Measurements from ENCODE around the gene AP1G2.

DNA sequence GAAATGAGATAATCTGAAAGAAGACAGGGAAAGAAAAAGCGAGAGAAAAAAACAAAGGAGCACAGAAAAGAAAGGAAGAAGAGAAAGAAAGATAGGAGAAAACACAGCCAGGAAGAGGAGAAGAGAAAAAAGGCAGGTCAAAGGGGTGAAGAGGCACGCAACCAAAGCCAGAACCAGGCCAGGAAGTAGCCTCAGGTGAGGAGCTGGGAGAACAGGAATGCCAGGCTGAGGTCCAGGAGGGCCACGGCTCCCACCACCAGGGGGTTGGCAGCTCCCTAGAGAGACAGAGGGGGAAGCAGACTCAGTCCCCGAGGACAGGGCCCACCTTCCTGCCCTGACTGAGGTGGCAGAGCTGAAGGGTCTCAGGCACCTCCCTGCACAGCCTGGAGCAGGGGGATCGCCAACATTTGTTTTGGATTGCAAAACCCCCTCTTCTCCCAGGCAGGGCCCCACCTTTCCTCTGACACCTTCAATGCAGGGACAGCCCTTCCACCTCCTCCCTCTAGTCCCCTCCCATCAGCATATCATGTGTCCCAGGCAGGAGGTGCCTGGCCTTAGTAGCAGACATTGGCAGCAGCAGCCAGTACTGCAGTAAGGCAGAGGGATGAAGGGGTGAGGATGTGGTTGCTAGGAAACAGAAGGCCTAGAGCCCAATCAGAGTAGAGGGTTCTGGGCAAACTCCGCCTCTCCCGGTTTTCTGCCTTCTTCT is 2.0 kb upstream of the AP1G2 start:
- no peak for TF ChIP-seq CHD2 (IDR thresholded peaks at IDR 0.05; ENCODE audit: low read length, partially characterized antibody)
- TF ChIP-seq, protein P1, sequence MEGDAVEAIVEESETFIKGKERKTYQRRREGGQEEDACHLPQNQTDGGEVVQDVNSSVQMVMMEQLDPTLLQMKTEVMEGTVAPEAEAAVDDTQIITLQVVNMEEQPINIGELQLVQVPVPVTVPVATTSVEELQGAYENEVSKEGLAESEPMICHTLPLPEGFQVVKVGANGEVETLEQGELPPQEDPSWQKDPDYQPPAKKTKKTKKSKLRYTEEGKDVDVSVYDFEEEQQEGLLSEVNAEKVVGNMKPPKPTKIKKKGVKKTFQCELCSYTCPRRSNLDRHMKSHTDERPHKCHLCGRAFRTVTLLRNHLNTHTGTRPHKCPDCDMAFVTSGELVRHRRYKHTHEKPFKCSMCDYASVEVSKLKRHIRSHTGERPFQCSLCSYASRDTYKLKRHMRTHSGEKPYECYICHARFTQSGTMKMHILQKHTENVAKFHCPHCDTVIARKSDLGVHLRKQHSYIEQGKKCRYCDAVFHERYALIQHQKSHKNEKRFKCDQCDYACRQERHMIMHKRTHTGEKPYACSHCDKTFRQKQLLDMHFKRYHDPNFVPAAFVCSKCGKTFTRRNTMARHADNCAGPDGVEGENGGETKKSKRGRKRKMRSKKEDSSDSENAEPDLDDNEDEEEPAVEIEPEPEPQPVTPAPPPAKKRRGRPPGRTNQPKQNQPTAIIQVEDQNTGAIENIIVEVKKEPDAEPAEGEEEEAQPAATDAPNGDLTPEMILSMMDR (IDR thresholded peaks at IDR 0.05), result no peak
- TF ChIP-seq POLR2A (IDR thresholded peaks at IDR 0.05; ENCODE audit: low read length), result no peak
- no peak for TF ChIP-seq RCOR1 (IDR thresholded peaks at IDR 0.05; ENCODE audit: low read depth, low read length)
- TF ChIP-seq RFX5 (IDR thresholded peaks at IDR 0.05), result no peak
- no peak for TF ChIP-seq CBX2 (IDR thresholded peaks at IDR 0.05; ENCODE audit: borderline replicate concordance, low read depth)
- TF ChIP-seq BHLHE40 (IDR thresholded peaks at IDR 0.05; ENCODE audit: low read depth, low read length), result no peak
- TF ChIP-seq, protein P2, sequence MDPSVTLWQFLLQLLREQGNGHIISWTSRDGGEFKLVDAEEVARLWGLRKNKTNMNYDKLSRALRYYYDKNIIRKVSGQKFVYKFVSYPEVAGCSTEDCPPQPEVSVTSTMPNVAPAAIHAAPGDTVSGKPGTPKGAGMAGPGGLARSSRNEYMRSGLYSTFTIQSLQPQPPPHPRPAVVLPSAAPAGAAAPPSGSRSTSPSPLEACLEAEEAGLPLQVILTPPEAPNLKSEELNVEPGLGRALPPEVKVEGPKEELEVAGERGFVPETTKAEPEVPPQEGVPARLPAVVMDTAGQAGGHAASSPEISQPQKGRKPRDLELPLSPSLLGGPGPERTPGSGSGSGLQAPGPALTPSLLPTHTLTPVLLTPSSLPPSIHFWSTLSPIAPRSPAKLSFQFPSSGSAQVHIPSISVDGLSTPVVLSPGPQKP (IDR thresholded peaks at IDR 0.05; ENCODE audit: low read depth, low read length), result no peak
- TF ChIP-seq RAD21 (conservative IDR thresholded peaks at IDR 0.05 in 1 of 2, IDR thresholded peaks at IDR 0.05 in 1 of 2), result no peak
- no peak for TF ChIP-seq SREBF2 (IDR thresholded peaks at IDR 0.05)
- TF ChIP-seq MAZ (IDR thresholded peaks at IDR 0.05; ENCODE audit: borderline replicate concordance, low read depth, low read length), result no peak
- no peak for TF ChIP-seq JUNB (IDR thresholded peaks at IDR 0.05)
- TF ChIP-seq EHMT2 (IDR thresholded peaks at IDR 0.05; ENCODE audit: low read depth), result no peak
- TF ChIP-seq MAX (IDR thresholded peaks at IDR 0.05), result no peak

Data from A549 (cell line).